ENCODE measurements around the gene B3GNT3.

The B3GNT3 gene

GRCh38 chr19:17859533-17860330 is 64.8 kb downstream of the B3GNT3 start, which contains the start of gene RPL18A:
RPL18A (plus strand) TSS chr19:17859910; CDS start chr19:17859957, 47 bp downstream.
- peak; percentile 95 for DNase-seq (ENCODE audit: low read depth, low spot score)

GRCh38 chr19:17860331-17860992 is 65.5 kb downstream of the B3GNT3 start:
- DNase-seq (ENCODE audit: low read depth, low spot score): no peak

- DNase-seq (ENCODE audit: low read depth, low spot score): no peak
Measured at GRCh38 chr19:17860993-17861360, 66.0 kb downstream of the B3GNT3 start.

- no peak for DNase-seq (ENCODE audit: low read depth, low spot score)
Measured at GRCh38 chr19:17861542-17862402, 66.8 kb downstream of the B3GNT3 start.

GRCh38 chr19:17862711-17863519 is 68.0 kb downstream of the B3GNT3 start:
- DNase-seq (ENCODE audit: low read depth, low spot score): no peak

Data from activated naive CD8-positive, alpha-beta T cell treated with anti-CD3 and anti-CD28 coated beads, Interleukin-2, amount 50 U/mL, for 16 hours (primary cell).